HG03066 (cell line): Measurements from ENCODE around the gene NIPA2.

Experiments
- ATAC-seq: cut with Tn5 transposase; IDR thresholded peaks from one replicate; pipeline ENCODE4 v1.9.1; 2021; ENCODE audit warnings: low read depth; ENCODE audit not compliant: unreplicated experiment

NIPA2 gene

GRCh38 chr15:22874256-22874655 lies 35.8 kb downstream of the NIPA2 start:
- no peak for ATAC-seq

- ATAC-seq = no peak
Measured at GRCh38 chr15:22874966-22875365, 36.5 kb downstream of the NIPA2 start.

- no peak for ATAC-seq
Measured at GRCh38 chr15:22877117-22877516, 38.7 kb downstream of the NIPA2 start.

- ATAC-seq = no peak
Measured at GRCh38 chr15:22877607-22878006, 39.1 kb downstream of the NIPA2 start.

GRCh38 chr15:22878103-22878502 lies 39.6 kb downstream of the NIPA2 start:
- ATAC-seq = no peak

- ATAC-seq = no peak
Measured at GRCh38 chr15:22880068-22880980, 41.9 kb downstream of the NIPA2 start.

- ATAC-seq = no peak
Measured at GRCh38 chr15:22880981-22881738, 42.7 kb downstream of the NIPA2 start.

- ATAC-seq = no peak
Measured at GRCh38 chr15:22881739-22882440, 43.4 kb downstream of the NIPA2 start.

- ATAC-seq = no peak
Measured at GRCh38 chr15:22883196-22883595, 44.7 kb downstream of the NIPA2 start.

- ATAC-seq = no peak
Measured at GRCh38 chr15:22884344-22884743, 45.9 kb downstream of the NIPA2 start.

- ATAC-seq = no peak
Measured at GRCh38 chr15:22885120-22885519, 46.7 kb downstream of the NIPA2 start.

GRCh38 chr15:22887157-22887951 lies 48.9 kb downstream of the NIPA2 start:
- ATAC-seq = no peak

GRCh38 chr15:22888120-22888859 lies 49.8 kb downstream of the NIPA2 start:
- no peak for ATAC-seq

- ATAC-seq = no peak
Measured at GRCh38 chr15:22889146-22889818, 50.8 kb downstream of the NIPA2 start.

- ATAC-seq = no peak
Measured at GRCh38 chr15:22890296-22890695, 51.8 kb downstream of the NIPA2 start.

GRCh38 chr15:22891426-22892210 lies 53.2 kb downstream of the NIPA2 start:
- ATAC-seq = no peak

GRCh38 chr15:22892333-22892732 lies 53.9 kb downstream of the NIPA2 start:
- ATAC-seq = no peak

GRCh38 chr15:22893081-22893480 lies 54.6 kb downstream of the NIPA2 start:
- ATAC-seq = no peak
